HUDEP-2 (cell line): ENCODE data around the gene EHBP1L1.
A peak's percentile ranks its signal among the peaks of the same experiment; 100 is the strongest.

Experiments used
- DNase-seq, 76 experiments: peaks; one replicate each; lab custom pipeline; 2025; ENCODE audit not compliant: unreplicated experiment in 76 of 76; lab: John Stamatoyannopoulos, UW

The EHBP1L1 gene

DNA sequence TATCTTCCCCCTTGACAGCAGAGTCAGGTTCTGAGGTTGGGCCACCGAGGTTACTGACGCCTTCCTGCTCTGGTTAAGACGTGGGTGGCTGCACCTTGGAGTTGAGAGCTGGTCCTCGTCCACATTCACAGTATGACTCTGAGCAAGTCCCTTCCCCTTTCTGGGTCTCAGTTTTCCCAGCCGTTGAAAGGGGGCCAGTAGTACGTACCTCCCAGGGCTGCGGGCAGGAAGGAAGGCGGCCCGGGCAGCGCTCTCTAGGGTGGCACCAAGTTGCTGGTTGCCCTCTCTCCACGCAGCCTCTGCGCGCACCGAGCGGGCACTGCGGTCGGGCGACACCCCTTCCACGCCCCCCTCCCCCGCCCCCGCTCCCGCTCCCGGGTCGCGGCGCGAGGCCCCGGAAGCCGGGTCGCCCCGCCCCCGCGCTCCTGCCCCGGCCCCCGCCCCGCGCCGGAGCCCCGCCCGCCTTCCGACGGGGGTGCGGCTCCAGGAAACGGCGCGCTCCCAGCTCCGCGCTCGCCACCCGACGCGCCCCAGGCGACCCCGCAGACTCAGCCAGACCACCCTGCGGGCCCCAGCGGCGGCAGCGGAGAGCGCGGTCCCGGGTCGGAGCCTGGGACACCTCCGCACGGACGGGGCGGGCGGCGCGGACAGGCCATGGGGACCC lies at the start of gene EHBP1L1:
EHBP1L1 (plus strand) TSS at position 486 of the 664 bp plus-strand sequence. CDS start 250 bp downstream, outside the sequence.
- DNase-seq, result peak in 64 of 76 experiments; percentile 20 to 86 (median 72)

DNA sequence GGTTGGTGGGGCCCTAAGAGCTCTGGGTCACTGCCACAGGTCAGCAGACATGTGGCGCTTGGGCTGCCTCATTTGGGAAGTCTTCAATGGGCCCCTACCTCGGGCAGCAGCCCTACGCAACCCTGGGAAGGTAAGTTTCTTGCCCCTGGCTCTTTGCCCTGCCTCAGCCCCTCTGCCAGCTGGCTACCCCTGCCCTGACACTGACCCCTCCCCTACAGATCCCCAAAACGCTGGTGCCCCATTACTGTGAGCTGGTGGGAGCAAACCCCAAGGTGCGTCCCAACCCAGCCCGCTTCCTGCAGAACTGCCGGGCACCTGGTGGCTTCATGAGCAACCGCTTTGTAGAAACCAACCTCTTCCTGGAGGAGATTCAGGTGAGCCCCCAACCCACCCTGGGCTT lies 49.1 kb upstream of the EHBP1L1 start:
- DNase-seq, result no peak

DNA sequence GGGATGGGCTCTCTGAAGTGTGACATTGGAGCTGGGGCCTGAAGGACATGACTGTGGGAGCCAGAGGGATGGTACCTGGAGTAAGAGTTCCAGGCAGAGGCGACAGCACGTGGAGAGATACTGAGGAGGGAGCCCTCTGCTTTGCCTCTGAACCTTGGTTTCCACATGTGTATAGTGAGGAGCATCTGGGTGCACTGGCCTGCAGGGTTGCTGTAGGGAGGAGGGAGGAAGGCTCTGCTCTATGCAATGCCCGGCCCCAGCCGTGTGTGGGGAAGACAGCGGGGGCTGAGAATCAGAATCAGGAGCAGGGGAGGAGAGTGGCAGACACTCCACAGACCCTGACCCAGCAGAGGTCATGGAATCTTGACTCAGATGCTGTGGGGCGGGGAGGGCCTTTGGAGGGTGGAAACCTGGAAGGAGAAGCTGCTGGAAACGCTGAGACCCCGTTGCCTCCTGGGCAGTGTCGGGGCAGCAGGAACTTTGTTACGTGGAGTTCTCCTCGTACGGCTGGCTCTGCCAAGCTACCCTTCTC lies 47.0 kb upstream of the EHBP1L1 start:
- no peak for DNase-seq

DNA sequence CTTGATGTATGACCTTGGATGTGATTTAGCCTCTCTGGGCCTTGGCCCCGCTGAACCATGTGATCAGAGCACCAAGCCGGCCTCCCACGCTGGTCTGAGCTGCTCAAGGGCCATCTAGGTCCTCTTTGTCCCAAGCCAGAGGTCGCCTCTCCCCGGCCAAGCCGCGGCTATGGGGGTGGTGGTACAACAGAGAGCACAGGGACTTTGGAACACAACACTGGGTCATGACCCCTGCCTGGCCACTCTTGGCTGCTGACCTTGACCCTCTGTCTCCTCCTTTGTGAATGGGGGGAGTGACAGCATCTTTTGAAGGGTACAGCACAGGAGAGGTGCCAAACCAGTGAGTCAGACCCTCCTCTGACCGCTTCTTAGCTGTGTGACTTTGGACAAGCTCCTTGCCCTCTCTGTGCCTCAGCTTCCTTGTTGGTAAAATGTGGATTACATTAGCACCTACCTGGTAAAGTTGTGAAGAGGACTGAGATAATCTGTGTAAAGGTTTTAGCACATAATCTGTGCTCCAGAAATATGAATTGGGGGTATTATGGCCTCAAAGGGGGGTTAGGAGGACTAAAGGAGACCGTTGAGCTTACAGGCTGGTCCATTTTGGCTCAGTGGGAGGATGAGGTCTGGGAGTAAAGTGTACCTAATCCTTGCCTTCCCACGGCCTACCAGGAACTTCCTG lies 46.2 kb upstream of the EHBP1L1 start:
- DNase-seq, result no peak

DNA sequence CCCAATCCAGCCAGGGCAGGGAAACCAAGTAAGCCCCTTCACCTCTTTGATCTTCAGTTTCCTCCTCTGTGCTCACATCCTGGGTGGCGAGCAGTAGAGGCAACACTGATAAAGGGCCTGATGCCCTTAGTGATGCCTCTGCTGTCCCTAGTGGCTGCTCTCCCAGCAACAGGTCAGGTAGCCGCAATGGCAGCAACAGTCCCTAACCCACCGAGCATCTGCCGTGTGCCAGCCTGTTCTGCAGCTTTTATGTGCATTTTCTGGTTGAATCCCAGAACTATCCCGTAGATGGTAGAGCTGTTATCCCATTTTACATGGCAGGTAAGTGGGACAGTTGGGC lies 45.7 kb upstream of the EHBP1L1 start:
- peak in 13 of 76 experiments; percentile 4 to 39 (median 11) for DNase-seq

DNA sequence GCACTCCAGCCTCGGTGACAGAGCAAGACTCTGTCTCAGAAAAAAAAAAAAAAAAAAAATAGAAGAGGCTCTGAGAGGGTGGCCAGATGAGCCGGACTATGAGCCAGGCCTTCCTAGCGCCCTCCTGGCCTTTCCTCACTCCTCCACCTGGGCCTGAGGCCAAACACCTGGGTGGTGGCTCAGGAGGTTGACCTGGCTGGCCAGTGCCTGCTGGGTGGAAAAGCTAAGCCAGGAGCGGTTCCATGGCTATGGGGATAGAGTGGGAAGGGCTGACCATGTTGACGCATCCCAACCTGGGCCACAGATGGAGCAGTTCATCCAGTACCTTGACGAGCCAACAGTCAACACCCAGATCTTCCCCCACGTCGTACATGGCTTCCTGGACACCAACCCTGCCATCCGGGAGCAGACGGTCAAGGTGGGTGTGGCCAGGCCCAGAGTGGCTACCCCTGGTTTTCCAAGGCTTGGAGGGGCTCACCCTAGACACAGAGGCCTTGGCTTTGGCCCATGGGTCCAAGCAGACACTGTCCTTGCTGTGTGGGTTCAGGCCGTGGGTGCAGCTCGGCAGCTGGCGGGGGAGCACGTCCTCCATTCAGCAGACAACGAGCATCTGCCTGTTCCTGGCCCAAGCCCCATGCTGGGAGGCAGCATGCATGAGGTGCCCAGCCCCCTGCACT lies 43.3 kb upstream of the EHBP1L1 start:
- DNase-seq, result no peak

DNA sequence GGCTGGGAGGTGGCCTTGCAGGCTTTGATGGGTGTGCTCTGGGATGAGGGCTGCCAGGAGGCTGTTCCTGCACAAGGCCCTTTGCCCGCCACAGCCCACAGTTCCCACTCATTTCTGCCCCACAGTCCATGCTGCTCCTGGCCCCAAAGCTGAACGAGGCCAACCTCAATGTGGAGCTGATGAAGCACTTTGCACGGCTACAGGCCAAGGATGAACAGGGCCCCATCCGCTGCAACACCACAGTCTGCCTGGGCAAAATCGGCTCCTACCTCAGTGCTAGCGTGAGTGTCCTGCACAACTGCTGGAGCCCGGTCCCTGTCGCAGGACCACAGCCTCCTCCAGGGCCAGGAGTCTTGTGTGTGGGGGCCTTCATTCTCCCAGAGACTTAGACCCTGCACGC lies 40.8 kb upstream of the EHBP1L1 start:
- no peak for DNase-seq

DNA sequence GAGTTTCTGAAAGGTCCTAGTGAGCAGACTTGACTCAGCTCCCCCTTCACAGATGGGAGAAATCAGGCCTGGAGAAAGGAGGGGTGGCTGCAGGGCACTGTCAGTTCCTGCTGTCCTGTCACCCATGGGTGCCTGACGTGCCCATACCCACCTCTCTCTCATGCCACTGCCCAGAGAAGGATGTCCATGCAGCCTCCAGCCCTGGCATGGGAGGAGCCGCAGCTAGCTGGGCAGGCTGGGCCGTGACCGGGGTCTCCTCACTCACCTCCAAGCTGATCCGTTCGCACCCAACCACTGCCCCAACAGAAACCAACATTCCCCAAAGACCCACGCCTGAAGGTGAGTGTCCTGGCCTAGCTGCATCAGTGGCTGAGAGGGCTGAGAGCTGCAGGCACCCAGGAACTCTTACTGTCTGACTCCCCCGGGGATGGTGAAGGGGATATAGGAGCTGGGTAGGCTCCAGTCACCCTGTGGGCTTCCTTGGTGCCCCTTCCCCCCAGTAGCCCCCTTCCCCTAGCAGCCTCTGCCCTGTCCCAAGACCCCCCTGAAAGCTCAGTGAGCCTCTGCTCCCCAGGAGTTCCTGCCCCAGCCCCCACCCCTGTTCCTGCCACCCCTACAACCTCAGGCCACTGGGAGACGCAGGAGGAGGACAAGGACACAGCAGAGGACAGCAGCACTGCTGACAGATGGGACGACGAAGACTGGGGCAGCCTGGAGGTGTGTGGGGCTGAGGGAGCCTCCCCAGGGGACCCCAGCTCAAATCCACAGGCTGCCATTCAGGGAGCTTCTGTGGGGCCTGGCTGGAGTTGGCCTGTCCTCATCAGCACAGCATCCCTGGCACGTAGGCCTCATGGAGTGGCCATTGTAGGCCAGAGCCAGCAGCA lies 39.2 kb upstream of the EHBP1L1 start:
- no peak for DNase-seq

DNA sequence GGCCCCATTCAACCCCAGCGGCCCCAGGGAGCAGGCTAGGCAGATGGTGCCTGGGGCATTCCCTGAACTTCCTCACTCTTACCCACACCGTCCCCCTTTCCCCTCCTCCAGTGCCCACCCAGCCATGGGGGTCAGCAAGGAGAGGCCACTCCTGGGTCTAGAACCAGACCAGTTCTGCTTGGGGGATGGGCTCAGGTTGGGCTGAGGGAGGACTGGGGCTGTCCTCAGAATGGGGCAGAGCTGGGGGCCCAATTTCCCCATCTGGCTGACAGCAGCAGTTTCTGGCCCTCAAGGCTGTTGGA lies 38.6 kb upstream of the EHBP1L1 start:
- DNase-seq, result no peak

DNA sequence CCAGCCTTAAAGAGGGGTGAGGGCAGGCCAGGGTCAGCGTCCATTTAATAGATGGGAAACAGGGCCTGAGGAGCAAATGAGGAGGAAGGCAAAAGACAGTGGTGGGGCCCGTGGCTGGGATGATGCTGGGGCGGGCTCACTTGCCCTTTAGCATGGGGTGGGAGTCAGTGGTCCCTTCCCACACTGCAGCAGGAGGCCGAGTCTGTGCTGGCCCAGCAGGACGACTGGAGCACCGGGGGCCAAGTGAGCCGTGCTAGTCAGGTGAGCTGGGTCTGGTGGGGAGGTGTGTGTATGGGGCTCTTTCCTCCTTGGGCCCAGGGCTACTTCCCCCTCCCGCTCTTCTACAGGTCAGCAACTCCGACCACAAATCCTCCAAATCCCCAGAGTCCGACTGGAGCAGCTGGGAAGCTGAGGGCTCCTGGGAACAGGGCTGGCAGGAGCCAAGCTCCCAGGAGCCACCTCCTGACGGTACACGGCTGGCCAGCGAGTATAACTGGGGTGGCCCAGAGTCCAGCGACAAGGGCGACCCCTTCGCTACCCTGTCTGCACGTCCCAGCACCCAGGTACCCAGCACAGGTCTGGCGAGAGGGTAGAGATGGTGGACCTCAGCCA lies 38.1 kb upstream of the EHBP1L1 start:
- no peak for DNase-seq

DNA sequence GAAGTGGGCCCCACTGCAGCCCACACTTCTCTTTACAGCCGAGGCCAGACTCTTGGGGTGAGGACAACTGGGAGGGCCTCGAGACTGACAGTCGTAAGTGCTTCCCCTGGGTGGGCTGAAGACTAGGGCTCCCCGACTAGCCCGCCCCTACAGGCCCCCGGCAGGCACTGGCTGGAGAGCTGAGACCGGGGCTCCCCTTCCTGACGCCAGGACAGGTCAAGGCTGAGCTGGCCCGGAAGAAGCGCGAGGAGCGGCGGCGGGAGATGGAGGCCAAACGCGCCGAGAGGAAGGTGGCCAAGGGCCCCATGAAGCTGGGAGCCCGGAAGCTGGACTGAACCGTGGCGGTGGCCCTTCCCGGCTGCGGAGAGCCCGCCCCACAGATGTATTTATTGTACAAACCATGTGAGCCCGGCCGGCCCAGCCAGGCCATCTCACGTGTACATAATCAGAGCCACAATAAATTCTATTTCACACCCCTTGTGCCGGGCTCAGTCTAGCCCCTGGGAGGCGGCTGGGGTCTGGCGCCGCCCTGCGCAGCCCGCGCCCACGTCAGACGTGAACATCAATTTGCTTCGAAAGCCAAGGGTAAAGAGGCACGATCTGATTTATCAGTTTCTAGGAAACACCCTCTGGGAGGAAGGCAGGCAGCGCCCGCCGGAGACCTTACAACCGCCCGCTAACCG lies 37.5 kb upstream of the EHBP1L1 start:
- no peak for DNase-seq

DNA sequence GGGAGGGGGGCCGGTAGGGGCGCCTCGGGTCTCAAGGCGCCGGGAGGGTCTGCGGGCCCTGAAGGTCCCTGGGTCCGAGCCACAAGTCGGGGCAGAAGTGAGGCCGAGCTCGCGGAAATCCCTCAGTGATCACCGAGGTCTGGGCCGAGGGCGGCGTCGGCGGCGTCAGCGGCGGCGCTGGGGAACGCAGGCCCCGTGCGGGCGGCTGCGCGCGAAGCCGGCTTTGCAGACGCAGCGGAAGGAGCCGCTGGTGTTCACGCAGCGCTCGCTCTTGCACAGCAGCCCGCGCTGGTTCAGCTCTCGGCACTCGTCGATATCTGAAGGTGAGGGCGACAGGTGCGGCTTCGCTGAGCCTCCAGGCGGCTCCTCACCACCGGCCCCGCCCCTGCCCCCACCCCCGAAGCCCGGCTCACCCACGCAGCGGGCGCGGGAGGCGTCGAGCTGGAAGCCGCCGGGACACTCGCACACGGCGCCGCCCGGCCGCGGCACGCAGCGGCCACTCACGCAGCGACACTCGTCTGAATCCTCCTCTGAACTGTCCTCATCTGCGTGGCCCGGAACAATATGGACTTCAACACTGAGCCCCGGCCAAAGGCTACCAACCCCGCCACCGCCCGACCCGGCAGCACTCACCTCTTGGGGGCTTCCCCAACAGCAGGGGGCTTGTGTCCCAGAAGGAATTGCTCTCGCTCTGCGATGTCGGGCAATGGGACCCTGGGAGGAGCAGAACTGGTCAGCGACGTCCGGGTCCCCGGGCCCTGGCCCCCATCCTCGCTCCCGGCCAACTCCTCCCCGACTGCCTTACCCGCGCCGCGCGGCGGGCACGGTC lies 36.7 kb upstream of the EHBP1L1 start:
- DNase-seq, result no peak

DNA sequence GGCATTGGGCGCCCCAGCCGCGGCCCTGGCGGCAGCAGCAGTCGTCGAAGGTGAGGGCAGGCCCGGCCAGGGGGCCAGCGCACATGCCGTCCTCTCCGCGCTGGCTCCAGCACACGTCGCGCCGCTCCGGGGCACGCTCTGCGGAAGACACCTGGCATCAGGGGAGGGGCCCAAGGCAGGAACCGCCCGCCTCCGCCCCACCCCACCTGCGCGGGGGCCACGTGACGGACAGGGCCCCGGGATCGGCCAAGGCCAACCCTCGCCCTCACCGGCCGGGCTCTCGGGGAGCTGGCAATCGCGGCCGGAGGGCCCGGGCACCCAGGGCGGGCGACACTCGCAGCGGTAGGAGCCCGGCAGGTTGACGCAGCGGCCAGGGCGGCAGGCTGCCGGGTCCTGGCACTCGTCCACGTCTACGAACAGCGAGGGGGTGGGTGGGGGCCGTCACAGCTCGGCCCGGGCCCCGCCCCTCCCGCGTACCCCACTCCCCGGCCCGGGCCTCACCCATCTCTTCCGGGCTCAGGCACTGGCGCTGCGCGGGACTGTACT lies 36.0 kb upstream of the EHBP1L1 start:
- peak in 3 of 76 experiments; percentile 50 to 65 (median 56) for DNase-seq

DNA sequence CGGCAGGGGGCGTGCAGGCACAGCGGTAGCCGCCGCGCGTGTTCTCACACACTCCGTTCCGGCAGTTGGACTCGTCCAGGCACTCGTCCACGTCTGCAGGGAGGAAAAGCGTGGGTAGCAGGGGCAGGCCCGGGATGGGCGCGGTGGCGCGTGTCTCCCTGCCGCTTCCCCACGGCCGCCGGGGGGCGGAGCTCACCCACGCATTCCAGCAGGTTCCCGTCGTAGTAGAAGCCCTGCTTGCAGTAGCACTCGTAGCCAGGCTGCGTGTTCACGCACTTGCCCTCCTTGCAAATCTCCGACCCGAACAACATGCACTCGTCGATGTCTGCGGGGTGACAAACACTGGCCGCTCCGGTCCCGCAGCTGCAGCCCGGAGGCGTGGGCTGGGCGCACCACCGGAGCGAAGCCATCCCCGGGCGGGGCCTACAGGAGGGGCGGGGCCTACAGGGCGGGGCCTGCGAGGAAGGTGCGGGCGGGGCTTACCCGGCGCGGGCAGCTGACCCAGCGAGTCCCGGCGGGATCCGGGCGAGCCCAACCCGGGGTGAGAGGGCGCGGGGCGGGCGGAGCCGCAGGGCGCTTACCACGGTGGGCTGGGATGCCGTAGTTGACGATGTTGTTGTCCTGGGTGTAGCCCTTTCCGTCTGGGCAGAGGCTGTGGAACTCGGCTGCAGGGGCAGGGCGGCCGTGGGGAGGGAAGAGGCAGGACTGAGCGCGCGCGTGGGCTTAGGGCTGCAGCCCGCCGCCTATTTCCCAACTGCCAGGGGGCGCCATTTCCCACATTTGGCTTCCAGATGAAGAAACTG lies 35.4 kb upstream of the EHBP1L1 start:
- peak in 72 of 76 experiments; percentile 23 to 99 (median 86) for DNase-seq

DNA sequence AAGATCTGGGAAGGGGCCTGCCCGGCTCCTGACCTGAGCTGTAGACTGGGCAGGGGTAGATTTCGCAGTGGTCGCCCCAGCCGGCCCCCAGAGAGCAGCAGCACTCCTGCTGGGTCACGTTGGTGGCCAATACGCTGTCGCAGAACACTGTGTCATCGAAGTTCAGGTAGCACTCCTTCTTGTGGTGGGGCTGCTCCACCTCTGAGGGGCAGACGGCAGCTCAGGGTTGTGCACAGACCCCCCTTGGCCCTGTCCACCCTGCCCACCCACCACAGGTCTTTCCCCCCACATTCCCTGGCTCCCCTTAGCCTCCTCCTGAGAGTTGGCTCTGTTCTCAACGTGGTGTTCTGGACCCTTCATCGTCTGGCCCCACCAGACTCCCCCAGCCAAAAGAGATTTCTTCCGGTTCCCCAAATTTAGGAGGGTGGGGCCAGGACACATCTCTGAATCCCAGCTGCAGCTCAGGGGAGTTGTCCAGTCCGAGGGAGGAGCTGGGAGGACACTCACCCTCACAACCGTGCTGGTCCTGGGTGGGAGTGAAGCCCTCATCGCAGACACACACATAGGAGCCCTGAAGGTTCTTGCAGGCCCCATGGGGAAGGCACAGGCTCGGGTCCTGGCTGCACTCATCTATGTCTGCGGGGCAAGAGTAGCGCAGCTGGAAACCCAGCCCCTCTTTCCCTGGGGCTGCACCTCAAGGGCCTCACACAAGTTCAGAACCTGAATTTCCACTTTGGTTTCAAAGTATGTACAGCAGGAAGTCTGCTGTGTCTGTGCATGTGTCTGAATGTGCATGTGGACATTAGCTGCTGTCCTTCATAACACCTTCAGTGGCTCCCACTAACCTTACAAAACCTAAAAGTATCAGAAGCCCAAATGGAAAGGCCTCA lies 34.5 kb upstream of the EHBP1L1 start:
- DNase-seq, result no peak

DNA sequence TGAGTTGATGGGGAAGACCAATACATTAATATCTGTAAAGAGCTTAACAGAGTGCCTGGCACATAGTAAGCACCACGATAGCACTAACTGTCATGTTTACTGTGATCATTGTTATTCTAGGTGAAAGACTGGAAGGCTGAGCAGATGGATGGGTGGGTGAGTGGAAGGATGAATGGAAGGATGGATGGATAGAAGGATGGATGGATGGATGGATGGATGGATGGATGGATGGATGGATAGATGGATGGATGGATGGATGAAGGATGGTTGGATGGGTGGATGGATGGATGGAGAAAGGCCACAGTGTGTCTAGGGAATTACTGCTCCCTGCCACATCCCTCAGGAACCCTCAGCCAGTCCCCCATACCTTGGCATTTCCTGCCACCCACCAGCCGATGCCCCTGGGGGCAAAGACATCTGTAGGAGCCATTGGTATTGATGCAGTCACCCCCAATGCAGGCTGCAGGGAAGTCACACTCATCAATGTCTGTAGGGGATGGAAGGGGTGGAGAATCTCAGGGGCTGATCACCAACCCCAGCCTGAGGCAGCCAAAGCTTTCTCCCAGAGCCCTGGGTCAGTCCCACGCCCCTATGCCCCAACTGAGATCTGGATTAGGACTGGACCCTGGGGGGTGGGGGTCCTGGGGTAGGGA lies 33.0 kb upstream of the EHBP1L1 start:
- no peak for DNase-seq
